ENCODE measurements around the gene KIAA1217. TPM values are rescaled to one million over a fixed set of nuclear protein-coding genes. Genes with fewer than 3 reads are reported as not detected.
"Not testable (repeated sequence)": the region's sequence is repeated elsewhere in the genome, so short reads cannot be mapped to it uniquely, and the experiment has no call there.

KIAA1217 gene
- total RNA-seq, 4 donors from 2014 or later: 12.7 to 156 (median 34.8) TPM

- DNase-seq (ENCODE audit: low spot score) (no peak), ATAC-seq (ENCODE audit: low FRiP score) (no peak)
- no peak for TF ChIP-seq CTCF (IDR thresholded peaks at IDR 0.05)
Observed at GRCh38 chr10:24350070-24350921, 141.4 kb downstream of the KIAA1217 start.

- ATAC-seq (ENCODE audit: low FRiP score); DNase-seq (ENCODE audit: low spot score): not testable (repeated sequence)
Observed at GRCh38 chr10:24350922-24351225, 141.9 kb downstream of the KIAA1217 start.

GRCh38 chr10:24351961-24352360 is 143.0 kb downstream of the KIAA1217 start:
- no peak for TF ChIP-seq CTCF (IDR thresholded peaks at IDR 0.05)
- ATAC-seq (ENCODE audit: low FRiP score): no peak
- DNase-seq (ENCODE audit: low spot score): no peak

GRCh38 chr10:24352399-24352798 is 143.5 kb downstream of the KIAA1217 start:
- no peak for TF ChIP-seq CTCF (IDR thresholded peaks at IDR 0.05)
- DNase-seq (ENCODE audit: low spot score) (no peak), ATAC-seq (ENCODE audit: low FRiP score) (no peak)

GRCh38 chr10:24353319-24353718 is 144.4 kb downstream of the KIAA1217 start:
- no peak for TF ChIP-seq CTCF (IDR thresholded peaks at IDR 0.05)
- ATAC-seq (ENCODE audit: low FRiP score): no peak
- DNase-seq (ENCODE audit: low spot score): no peak

- no peak for DNase-seq (ENCODE audit: low spot score)
- no peak for TF ChIP-seq CTCF (IDR thresholded peaks at IDR 0.05)
- no peak for ATAC-seq (ENCODE audit: low FRiP score)
Observed at GRCh38 chr10:24355056-24355688, 146.2 kb downstream of the KIAA1217 start.

GRCh38 chr10:24357344-24358004 is 148.5 kb downstream of the KIAA1217 start:
- no peak for TF ChIP-seq CTCF (IDR thresholded peaks at IDR 0.05)
- ATAC-seq (ENCODE audit: low FRiP score) (no peak), DNase-seq (ENCODE audit: low spot score) (no peak)
